SH-SY5Y (cell line): ENCODE results near the gene OR1B1.

Experiments used
- GATA2 ChIP-seq: IDR thresholded peaks from 2 replicates; pipeline ENCODE4 v1.6.1; 2011; ENCODE audit warnings: mild to moderate bottlenecking, low read depth, low read length
- GATA3 ChIP-seq: IDR thresholded peaks from 2 replicates; pipeline ENCODE4 v1.6.1; 2011; ENCODE audit warnings: low read depth, mild to moderate bottlenecking, low read length, moderate library complexity

GRCh38 chr9:122606587-122606986 is 50.8 kb downstream of the OR1B1 start:
- TF ChIP-seq GATA3 (no peak), GATA2 (no peak)
